GM19467 (cell line): ENCODE measurements around the gene YBX1.

Experiments used
- ATAC-seq: cut with Tn5 transposase; IDR thresholded peaks from one replicate; pipeline ENCODE4 v1.9.1; 2021; ENCODE audit warnings: mild to moderate bottlenecking, moderate library complexity; ENCODE audit not compliant: unreplicated experiment

The YBX1 gene

GRCh38 chr1:42733415-42734200 lies 51.4 kb downstream of the YBX1 start:
- no peak for ATAC-seq

- no peak for ATAC-seq
Measured at GRCh38 chr1:42734201-42735035, 52.2 kb downstream of the YBX1 start.

GRCh38 chr1:42735056-42735455 lies 52.8 kb downstream of the YBX1 start:
- ATAC-seq: no peak

GRCh38 chr1:42735477-42736105 lies 53.4 kb downstream of the YBX1 start:
- no peak for ATAC-seq

GRCh38 chr1:42736152-42736551 lies 53.9 kb downstream of the YBX1 start:
- ATAC-seq: no peak

GRCh38 chr1:42736571-42737200 lies 54.5 kb downstream of the YBX1 start:
- ATAC-seq: no peak

GRCh38 chr1:42737257-42737656 lies 55.0 kb downstream of the YBX1 start:
- ATAC-seq: no peak

- no peak for ATAC-seq
Measured at GRCh38 chr1:42737986-42738677, 55.9 kb downstream of the YBX1 start.

GRCh38 chr1:42738678-42739226 lies 56.5 kb downstream of the YBX1 start:
- no peak for ATAC-seq

GRCh38 chr1:42739753-42740700 lies 57.8 kb downstream of the YBX1 start, which contains the start of gene CLDN19:
Gene CLDN19 (minus strand): TSS chr1:42740236. CDS start chr1:42740063, 173 bp downstream.
- no peak for ATAC-seq

- no peak for ATAC-seq
Measured at GRCh38 chr1:42740851-42741580, 58.8 kb downstream of the YBX1 start.

- ATAC-seq: no peak
Measured at GRCh38 chr1:42741706-42742105, 59.5 kb downstream of the YBX1 start.

- ATAC-seq: no peak
Measured at GRCh38 chr1:42742141-42742540, 59.9 kb downstream of the YBX1 start.

GRCh38 chr1:42742617-42743316 lies 60.5 kb downstream of the YBX1 start:
- no peak for ATAC-seq

- no peak for ATAC-seq
Measured at GRCh38 chr1:42743317-42744147, 61.3 kb downstream of the YBX1 start.

GRCh38 chr1:42744148-42744413 lies 61.9 kb downstream of the YBX1 start:
- no peak for ATAC-seq

- no peak for ATAC-seq
Measured at GRCh38 chr1:42745851-42746250, 63.6 kb downstream of the YBX1 start.
